Vagina (tissue), 2 donors: ENCODE data around the gene KCNG2.

ENCODE experiments used
- POLR2A ChIP-seq, 2 donors: fragments of 450-650 bp; IDR thresholded peaks; one replicate each; pipeline ENCODE4 v1.6.1; 2017; ENCODE audit warnings: antibody characterized with exemption in 2 of 2, mild to moderate bottlenecking in 2 of 2, moderate library complexity in 2 of 2
- POLR2AphosphoS5 ChIP-seq, 2 donors: sonication (generic); formaldehyde crosslinking; IDR thresholded peaks; one replicate each; pipeline ENCODE4 v1.9.0; 2017; ENCODE audit warnings: antibody characterized with exemption in 2 of 2, mild to moderate bottlenecking in 2 of 2, low read depth in 1 of 2; ENCODE audit not compliant: insufficient read depth in 1 of 2

GRCh38 chr18:79890674-79891073, 92.9 kb downstream of the KCNG2 start:
- TF ChIP-seq POLR2AphosphoS5 (IDR thresholded peaks at IDR 0.05; ENCODE audit: insufficient read depth in 1 of 2, low read depth in 1 of 2) (no peak), POLR2A (IDR thresholded peaks at IDR 0.05) (no peak)
